Sigmoid colon (tissue), 7 donors: ENCODE data around the gene KMT2C. TPM values are rescaled to one million over a fixed set of nuclear protein-coding genes. Genes with fewer than 3 reads are reported as not detected.

Source experiments
- DNase-seq: peaks from one replicate; pipeline ENCODE4 v3.0.0-alpha.2; 2019
- H3K27ac ChIP-seq, 4 donors: fragments of 200-600 bp; sonication (generic); one replicate each; pipeline ENCODE4 v1.5.1; 2016 to 2019; ENCODE audit warnings: mild to moderate bottlenecking in 1 of 4
- H3K27me3 ChIP-seq, 3 donors: fragments of 200-600 bp; sonication (generic); one replicate each; pipeline ENCODE4 v1.5.1; 2019; ENCODE audit warnings: mild to moderate bottlenecking in 1 of 3
- H3K36me3 ChIP-seq, 4 donors: fragments of 200-600 bp; sonication (generic); one replicate each; pipeline ENCODE4 v1.5.1; 2016 to 2019
- H3K4me1 ChIP-seq, 4 donors: fragments of 200-600 bp; sonication (generic); one replicate each; pipeline ENCODE4 v1.5.1; 2017 to 2019
- H3K4me3 ChIP-seq, 4 donors: fragments of 200-600 bp; sonication (generic); one replicate each; pipeline ENCODE4 v1.5.1; 2017 to 2019; ENCODE audit warnings: mild to moderate bottlenecking in 2 of 4, moderate library complexity in 1 of 4
- H3K9me3 ChIP-seq, 4 donors: fragments of 200-600 bp in 3 of 4; sonication (generic) in 3 of 4; one replicate each; pipeline versions ENCODE4 v1.5.1 to v1.6.1; 2013 to 2019
- EP300 ChIP-seq, 4 donors: sonication (generic); formaldehyde crosslinking; IDR thresholded peaks; one replicate each; pipeline ENCODE4 v1.6.1; 2017; ENCODE audit warnings: antibody characterized with exemption in 4 of 4
- POLR2A ChIP-seq, 2 donors: fragments of 450-650 bp; IDR thresholded peaks; one replicate each; pipeline ENCODE4 v1.6.1; 2016; ENCODE audit warnings: antibody characterized with exemption in 2 of 2, mild to moderate bottlenecking in 2 of 2, moderate library complexity in 2 of 2
- POLR2AphosphoS5 ChIP-seq, 4 donors: sonication (generic); formaldehyde crosslinking; IDR thresholded peaks; one replicate each; pipeline ENCODE4 v1.6.1; 2017; ENCODE audit warnings: antibody characterized with exemption in 4 of 4
- WGBS, 2 donors: extraction: QIAGEN DNeasy Blood & Tissue Kit; methylation state at CpG; one replicate each; pipeline ENCODE4 v1.1.7; 2013; 5-methylcytosine and 5-hydroxymethylcytosine counted together
- intact Hi-C: fragments of 100-400 bp; cut with DNase I; formaldehyde crosslinking; loops from one replicate; pipeline ENCODE4 v1.15.1; 2023
- polyA plus RNA-seq, 3 donors: library from polyadenylated mRNA; stranded (reverse); fragments of 200-250 nt; gene quantifications; one replicate each; pipeline ENCODE4 v1.2.3, GENCODE V29; 2013
- total RNA-seq, 4 donors: library from RNA; depleted of rRNA; stranded (reverse); fragments of >200 nt; gene quantifications; one replicate each; pipeline ENCODE4 v1.1.0, GENCODE V29; 2016
- TF ChIP-seq, protein P1 (sequence below), 4 experiments: fragments of 450-650 bp in 3 of 4; fragments of 200-600 bp in 1 of 4; IDR thresholded peaks; one replicate each; pipeline ENCODE4 v1.5.1; 2016 to 2019; ENCODE audit warnings: antibody characterized with exemption in 4 of 4, mild to moderate bottlenecking in 3 of 4, moderate library complexity in 2 of 4
- donor health status: healthy with polysubstance abuse.
- donor health status: Bipolar disorder and iron deficiency.
- donor health status: healthy.

The KMT2C gene
- total and polyA plus RNA-seq, 7 donors = 7.4 to 75.6 (median 46.4) TPM

DNA sequence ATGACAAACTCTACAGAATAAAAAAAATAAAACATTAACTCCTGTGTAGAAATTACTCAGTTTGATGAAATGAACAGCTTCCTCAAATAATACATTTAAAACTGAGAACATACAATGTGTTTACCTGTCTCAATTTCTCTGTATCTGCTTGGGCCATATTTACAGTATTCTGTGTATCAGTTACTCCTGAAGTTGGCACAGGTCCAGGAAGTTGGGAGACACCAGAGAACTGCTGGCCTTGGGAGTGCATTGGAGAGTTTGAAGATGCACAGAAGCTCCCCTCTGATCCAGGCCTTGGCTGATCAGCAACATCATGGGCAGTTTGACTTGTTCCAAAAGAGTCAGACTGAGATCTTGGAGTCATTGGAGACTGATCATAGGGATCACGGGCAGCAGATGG is 255.2 kb downstream of the KMT2C start:
- intact Hi-C loops = no loop called here
- 98 to 100% methylated on average over 1 of the region's 1 CpG for WGBS, 2 donors
- H3K36me3 ChIP-seq = peaks cover 22 to 83% (median 49%) of the 10 kb centered on the region in 4 donors
- no peaks in the 10 kb centered on the region for H3K27me3 ChIP-seq
- peaks cover 0 to 16% (median 3%) of the 10 kb centered on the region in 4 donors for H3K4me1 ChIP-seq
- DNase-seq = no peak
- no peak overlapping the region for H3K4me3 ChIP-seq
- H3K9me3 ChIP-seq = no peaks in the 10 kb centered on the region
- H3K27ac ChIP-seq = no peak overlapping the region
- TF ChIP-seq, protein P1, sequence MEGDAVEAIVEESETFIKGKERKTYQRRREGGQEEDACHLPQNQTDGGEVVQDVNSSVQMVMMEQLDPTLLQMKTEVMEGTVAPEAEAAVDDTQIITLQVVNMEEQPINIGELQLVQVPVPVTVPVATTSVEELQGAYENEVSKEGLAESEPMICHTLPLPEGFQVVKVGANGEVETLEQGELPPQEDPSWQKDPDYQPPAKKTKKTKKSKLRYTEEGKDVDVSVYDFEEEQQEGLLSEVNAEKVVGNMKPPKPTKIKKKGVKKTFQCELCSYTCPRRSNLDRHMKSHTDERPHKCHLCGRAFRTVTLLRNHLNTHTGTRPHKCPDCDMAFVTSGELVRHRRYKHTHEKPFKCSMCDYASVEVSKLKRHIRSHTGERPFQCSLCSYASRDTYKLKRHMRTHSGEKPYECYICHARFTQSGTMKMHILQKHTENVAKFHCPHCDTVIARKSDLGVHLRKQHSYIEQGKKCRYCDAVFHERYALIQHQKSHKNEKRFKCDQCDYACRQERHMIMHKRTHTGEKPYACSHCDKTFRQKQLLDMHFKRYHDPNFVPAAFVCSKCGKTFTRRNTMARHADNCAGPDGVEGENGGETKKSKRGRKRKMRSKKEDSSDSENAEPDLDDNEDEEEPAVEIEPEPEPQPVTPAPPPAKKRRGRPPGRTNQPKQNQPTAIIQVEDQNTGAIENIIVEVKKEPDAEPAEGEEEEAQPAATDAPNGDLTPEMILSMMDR (IDR thresholded peaks at IDR 0.05) = no peak
- TF ChIP-seq POLR2A (IDR thresholded peaks at IDR 0.05) (no peak), EP300 (IDR thresholded peaks at IDR 0.05) (no peak), POLR2AphosphoS5 (IDR thresholded peaks at IDR 0.05) (no peak)

DNA sequence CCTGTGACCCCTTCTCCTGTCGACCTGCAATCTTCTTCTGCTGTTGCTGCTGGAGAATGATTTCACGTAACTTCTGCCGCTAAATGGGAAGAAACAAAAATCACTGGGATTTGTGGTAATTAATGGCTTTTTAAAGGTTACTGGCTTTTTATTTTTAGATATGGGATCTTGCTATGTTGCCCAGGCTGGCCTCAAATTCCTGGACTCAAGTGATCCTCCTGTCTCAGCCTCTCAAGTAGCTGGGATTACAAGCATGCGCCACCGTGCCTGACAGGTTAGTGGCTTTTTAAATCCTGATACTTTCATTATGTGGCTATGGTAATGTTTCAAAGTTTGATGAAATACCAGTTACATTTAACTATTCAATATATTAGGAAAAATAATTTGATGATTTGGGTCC is 255.8 kb downstream of the KMT2C start:
- H3K9me3 ChIP-seq = no peaks in the 10 kb centered on the region
- intact Hi-C loops = no loop called here
- H3K27ac ChIP-seq = no peak overlapping the region
- 97 to 98% methylated on average over 5 of the region's 5 CpGs for WGBS, 2 donors
- no peak overlapping the region for H3K4me3 ChIP-seq
- peaks cover 0 to 10% (median 0%) of the 10 kb centered on the region in 4 donors for H3K4me1 ChIP-seq
- TF ChIP-seq POLR2AphosphoS5 (IDR thresholded peaks at IDR 0.05) = no peak
- TF ChIP-seq POLR2A (IDR thresholded peaks at IDR 0.05) = no peak
- peaks cover 22 to 88% (median 49%) of the 10 kb centered on the region in 4 donors for H3K36me3 ChIP-seq
- H3K27me3 ChIP-seq = no peaks in the 10 kb centered on the region
- DNase-seq = no peak

DNA sequence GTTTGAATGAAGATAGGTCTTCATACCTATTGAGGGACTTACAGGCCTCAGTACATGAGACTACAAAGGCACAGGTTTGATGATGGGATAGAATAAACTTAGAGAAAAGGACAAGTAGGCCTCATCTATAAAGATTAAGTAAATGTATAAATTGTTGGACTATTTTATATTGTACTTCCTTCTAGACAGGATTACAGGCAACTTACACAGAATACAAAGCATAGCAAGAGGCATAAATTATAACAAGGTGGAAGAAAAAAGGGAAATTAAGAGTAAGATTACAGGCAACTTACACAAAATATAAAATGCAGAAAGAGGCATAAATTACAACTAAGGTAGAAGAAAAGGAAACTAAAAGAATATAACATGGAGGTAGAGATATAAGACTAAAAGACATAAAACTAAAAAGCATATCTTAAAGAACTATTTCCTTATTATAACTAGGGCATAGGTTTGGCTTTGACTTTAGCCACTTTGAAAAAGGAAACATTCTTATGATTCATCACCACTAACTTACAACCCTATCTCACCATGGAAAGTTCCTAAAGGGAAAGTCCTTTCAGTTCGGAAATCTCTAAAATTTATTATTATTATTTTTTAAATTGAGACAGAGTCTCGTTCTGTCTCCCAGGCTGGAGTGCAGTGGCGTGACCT is 257.3 kb downstream of the KMT2C start:
- Histone ChIP-seq H3K27me3 (no peaks in the 10 kb centered on the region), H3K9me3 (no peaks in the 10 kb centered on the region), H3K4me1 (no peaks in the 10 kb centered on the region), H3K36me3 (peaks cover 22 to 95% (median 49%) of the 10 kb centered on the region in 4 donors), H3K4me3 (no peak overlapping the region), H3K27ac (no peak overlapping the region)
- intact Hi-C loops = no loop called here
- DNase-seq = no peak
- TF ChIP-seq EP300 (IDR thresholded peaks at IDR 0.05) (no peak), POLR2A (IDR thresholded peaks at IDR 0.05) (no peak), POLR2AphosphoS5 (IDR thresholded peaks at IDR 0.05) (no peak)
- TF ChIP-seq, protein P1 (IDR thresholded peaks at IDR 0.05) = no peak
- WGBS, 2 donors = 52 to 79% methylated on average over 3 of the region's 3 CpGs

DNA sequence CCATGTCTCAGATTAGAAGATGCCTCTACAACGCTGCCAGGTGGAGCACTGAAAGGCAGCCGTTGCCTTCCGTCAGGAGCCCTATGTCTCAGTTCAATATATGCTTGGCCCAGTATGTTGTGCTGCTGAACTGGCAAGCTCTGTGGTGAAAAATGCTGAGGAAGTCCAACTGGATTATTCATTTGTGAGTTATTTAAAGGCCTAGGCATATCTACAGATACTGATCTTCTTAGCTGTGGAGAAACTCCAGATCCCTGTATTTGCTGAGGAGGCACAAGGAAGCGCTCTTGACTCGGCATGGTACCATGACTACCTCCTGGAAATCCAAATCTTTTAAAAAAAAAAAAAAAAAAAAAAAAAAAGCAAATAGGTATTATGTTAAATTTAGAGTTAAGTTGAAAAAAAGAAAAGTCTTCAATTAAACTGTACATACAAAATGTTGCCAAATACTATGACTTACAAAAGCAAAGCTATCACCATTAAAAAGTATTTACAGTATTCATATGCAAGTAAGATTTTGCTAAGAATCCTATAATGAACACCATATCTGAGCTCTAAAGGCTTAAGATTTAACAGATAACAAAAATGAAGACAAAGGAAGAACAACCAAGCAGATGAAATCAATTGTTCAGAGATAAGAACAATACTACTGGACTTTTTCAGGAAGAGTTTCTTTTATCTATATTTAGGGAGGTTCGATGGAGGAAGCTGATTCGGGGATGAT is 258.0 kb downstream of the KMT2C start:
- whole genome bisulfite sequencing, 2 donors = 90% methylated on average over 7 of the region's 7 CpGs
- TF ChIP-seq POLR2A (IDR thresholded peaks at IDR 0.05) = no peak
- TF ChIP-seq EP300 (IDR thresholded peaks at IDR 0.05) = no peak
- Histone ChIP-seq H3K36me3 (peaks cover 22 to 95% (median 49%) of the 10 kb centered on the region in 4 donors), H3K4me3 (no peak overlapping the region), H3K4me1 (no peaks in the 10 kb centered on the region), H3K27ac (no peak overlapping the region), H3K9me3 (no peaks in the 10 kb centered on the region), H3K27me3 (no peaks in the 10 kb centered on the region)
- DNase-seq = no peak
- intact Hi-C loops = no loop called here

DNA sequence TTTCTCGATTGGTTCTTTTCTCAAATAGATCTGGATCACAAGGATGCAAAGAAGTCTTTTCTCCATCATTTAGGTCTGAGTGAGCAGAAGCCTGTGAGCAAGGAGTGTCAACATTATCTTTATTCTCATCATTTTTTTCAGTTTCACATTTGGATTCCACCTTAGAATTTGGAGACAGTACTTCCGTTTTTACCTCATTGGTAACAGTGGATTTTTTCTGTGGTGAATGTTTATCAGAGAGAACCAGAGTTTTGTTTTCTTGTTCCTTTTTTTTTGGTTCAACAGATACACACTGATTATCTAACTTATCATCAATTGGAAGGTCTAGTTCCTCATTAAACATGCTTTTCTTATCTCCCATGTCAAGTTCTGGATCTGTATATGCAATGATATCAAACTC is 259.0 kb downstream of the KMT2C start:
- H3K4me1 ChIP-seq = no peaks in the 10 kb centered on the region
- intact Hi-C loops = no loop called here
- peaks cover 18 to 85% (median 44%) of the 10 kb centered on the region in 4 donors for H3K36me3 ChIP-seq
- H3K9me3 ChIP-seq = no peaks in the 10 kb centered on the region
- DNase-seq = no peak
- no peak overlapping the region for H3K27ac ChIP-seq
- 80 to 92% methylated on average over 2 of the region's 2 CpGs for WGBS, 2 donors
- H3K27me3 ChIP-seq = no peaks in the 10 kb centered on the region
- H3K4me3 ChIP-seq = no peak overlapping the region
- TF ChIP-seq EP300 (IDR thresholded peaks at IDR 0.05) (no peak), POLR2A (IDR thresholded peaks at IDR 0.05) (no peak), POLR2AphosphoS5 (IDR thresholded peaks at IDR 0.05) (no peak)
- TF ChIP-seq, protein P1 (IDR thresholded peaks at IDR 0.05) = no peak
